AG10803 (cell line): ENCODE measurements around the gene STX18.
"Not testable (repeated sequence)": the region's sequence is repeated elsewhere in the genome, so short reads cannot be mapped to it uniquely, and the experiment has no call there.

Source experiments
- DNase-seq: peaks from one replicate; pipeline ENCODE4 v3.0.0; 2010; ENCODE audit warnings: low read depth
- H3K4me3 ChIP-seq: 2 replicates; pipeline ENCODE4 v1.5.1; 2011; ENCODE audit warnings: mild to moderate bottlenecking, low read length, control low read depth
- TF ChIP-seq, protein P1 (sequence below): conservative IDR thresholded peaks from 2 replicates; pipeline ENCODE4 v1.5.1; 2011; ENCODE audit warnings: mild to moderate bottlenecking, low read length, control low read depth, inconsistent platforms

The STX18 gene

DNA sequence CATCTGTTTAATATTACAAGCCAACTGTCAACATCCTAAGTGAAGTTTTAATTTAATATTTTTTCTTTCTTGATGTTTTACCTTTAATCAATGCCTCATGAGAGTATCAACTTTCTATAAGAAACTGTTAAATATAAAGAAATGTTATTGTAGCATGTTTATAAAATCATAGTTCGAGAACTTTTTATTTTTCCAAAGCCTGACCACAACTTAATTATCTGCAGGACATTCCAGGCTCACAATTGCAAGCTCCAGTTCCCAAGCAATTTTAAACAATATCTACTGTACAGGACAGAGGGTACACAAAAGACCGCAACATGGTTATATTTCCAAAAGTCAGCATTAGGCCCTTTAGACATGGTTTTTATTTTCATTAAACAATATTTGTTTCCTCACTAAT lies 20.1 kb downstream of the STX18 start:
- TF ChIP-seq, protein P1, sequence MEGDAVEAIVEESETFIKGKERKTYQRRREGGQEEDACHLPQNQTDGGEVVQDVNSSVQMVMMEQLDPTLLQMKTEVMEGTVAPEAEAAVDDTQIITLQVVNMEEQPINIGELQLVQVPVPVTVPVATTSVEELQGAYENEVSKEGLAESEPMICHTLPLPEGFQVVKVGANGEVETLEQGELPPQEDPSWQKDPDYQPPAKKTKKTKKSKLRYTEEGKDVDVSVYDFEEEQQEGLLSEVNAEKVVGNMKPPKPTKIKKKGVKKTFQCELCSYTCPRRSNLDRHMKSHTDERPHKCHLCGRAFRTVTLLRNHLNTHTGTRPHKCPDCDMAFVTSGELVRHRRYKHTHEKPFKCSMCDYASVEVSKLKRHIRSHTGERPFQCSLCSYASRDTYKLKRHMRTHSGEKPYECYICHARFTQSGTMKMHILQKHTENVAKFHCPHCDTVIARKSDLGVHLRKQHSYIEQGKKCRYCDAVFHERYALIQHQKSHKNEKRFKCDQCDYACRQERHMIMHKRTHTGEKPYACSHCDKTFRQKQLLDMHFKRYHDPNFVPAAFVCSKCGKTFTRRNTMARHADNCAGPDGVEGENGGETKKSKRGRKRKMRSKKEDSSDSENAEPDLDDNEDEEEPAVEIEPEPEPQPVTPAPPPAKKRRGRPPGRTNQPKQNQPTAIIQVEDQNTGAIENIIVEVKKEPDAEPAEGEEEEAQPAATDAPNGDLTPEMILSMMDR = no peak
- DNase-seq = no peak
- H3K4me3 ChIP-seq = no peak overlapping the region

DNA sequence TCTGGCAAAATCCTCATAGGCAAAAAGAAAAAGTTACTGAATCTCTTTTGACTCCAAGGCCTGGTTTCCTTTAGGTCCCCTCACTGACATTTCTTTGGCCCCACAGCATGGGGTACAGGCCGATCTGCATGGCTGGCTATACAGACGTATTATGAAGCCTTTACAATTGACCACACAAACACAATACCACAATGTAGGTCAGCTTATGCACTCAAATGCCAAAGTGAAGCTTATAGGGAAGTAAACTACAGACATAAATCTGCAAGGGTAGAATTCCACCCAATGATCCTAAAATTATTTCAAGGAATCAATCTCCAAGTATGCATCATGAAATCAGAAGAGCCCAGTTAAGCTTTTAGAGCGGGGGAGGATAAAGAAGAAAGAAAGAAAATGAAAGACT lies 20.7 kb downstream of the STX18 start:
- no peak overlapping the region for H3K4me3 ChIP-seq
- no peak for DNase-seq
- TF ChIP-seq, protein P1 = no peak

DNA sequence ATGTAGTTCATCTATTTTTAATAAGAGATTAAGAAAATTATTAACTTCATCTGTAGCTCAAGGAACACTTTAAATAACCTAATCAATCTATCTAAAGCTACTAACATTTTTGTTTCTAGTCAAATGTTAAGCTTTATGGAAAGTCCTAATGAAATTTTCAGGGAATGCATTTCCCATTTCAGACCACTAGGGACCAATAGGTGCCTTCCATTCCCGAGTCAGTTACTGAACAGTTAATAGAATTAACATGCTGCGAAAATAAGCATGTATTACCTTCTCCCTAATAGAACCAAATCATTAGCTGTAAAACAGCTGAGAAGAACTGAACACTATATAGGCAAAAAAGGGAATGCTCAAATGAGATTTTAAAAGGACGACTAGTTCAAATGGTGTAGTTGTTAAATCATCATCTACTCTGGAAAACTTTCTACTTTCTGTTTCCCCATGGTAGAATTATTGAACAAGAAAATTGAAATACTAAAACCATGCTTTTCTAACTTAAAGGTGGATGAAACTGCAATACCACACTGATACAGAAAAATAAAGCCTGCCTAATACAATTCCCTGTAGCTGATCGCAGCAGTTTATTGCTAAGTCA lies 22.5 kb downstream of the STX18 start:
- DNase-seq = no peak

DNA sequence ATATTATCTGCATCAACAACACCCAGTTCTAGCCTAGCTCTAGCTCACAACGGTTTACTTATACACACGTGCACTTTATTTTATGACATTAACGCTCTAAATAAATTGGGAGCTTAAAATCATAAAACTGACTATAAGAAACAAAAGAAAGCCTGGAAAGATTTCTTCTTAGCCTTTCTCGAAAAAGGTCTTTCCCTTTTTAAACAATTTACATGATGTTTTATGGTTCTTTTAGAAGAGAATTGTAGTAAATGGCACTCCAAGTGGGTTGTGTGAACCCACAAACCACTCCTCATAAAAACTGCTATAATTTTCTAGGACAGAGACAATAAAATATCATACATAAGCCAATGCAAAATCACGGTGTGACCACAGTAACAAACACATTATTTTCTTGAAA lies 23.1 kb downstream of the STX18 start:
- DNase-seq = no peak
- H3K4me3 ChIP-seq = no peak overlapping the region
- TF ChIP-seq, protein P1 = no peak

More for the DNA sequence above, 22.5 kb downstream of the STX18 start:
- peak overlapping the region; percentile 14 for H3K4me3 ChIP-seq
- TF ChIP-seq, protein P1 = peak; percentile 69

DNA sequence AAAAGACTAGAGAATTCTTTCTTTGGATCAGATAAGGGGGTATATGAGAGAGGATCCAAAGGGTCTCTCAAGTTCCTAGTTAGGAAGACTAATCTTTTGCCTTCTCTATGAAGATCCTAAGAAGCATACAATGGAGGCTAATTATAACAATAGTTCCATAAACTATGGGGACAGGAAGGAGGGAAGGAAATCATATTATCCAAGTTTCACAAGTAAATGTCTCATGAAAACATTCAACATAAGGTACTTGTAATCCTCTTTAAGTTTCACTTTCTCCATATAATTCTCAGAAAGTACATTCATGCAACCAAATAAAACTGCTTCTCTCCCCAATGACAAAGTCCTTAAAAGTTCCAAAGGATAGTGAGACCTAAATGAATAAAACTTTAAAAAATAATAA lies 27.1 kb downstream of the STX18 start:
- TF ChIP-seq, protein P1 = no peak
- DNase-seq = no peak
- H3K4me3 ChIP-seq = no peak overlapping the region

DNA sequence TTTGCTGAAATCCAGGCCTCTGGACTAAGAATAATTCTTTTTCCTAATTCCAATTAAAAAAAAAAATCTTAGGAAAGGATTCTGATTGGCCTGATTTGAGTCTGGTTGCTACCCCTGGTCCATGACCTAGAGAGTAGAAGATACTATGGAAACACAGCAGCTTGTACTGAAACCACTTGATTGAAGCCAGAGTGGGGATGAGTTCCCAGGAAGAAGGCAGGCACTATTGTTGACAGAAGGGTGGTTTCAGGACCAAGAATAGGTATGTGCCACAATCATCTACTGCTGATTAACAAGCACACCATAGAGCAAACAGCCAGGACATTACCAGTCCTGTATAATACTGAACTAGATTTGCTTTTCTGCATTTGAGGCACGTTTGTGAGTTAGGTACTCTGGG lies 29.6 kb downstream of the STX18 start:
- H3K4me3 ChIP-seq = no peak overlapping the region
- no peak for DNase-seq
- TF ChIP-seq, protein P1 = no peak

DNA sequence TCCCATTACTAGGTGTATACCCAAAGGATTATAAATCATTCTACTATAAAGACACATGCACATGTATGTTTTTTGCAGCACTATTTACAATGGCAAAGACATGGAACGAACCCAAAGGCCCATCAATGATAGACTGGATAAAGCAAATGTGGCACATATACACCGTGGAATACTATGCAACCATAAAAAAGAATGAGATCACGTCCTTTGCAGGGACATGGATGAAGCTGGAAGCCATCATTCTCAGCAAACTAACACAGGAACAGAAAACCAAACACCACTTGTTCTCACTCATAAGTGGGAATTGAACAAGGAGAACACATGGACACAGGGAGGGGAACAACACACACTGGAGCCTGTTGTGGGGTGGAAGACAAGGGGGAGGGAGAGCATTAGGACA lies 31.2 kb downstream of the STX18 start:
- DNase-seq = not testable (repeated sequence)

DNA sequence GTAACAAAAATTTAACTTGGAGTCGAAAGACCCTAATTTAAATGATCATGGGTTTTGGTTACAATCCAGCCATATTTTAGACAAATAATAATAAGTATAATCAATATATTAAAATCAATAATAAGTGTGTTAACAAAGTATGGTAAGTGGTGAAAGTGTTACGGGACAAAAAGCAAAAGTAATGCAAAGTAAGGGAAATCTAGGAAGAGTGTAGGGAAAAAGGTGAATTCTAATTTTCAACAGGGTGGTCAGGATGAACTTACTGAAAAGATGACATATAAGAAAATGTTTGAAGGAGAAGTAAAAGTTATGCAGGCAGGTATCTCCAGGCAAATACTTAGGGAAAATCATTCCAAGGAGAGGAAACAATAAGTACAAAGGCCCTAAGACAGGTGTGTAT lies 32.3 kb downstream of the STX18 start:
- DNase-seq = no peak
- H3K4me3 ChIP-seq = no peak overlapping the region
- TF ChIP-seq, protein P1 = no peak

More for the DNA sequence above, 31.2 kb downstream of the STX18 start:
- H3K4me3 ChIP-seq = not testable (repeated sequence)
